ENCODE measurements around the gene TTC9.

DNA sequence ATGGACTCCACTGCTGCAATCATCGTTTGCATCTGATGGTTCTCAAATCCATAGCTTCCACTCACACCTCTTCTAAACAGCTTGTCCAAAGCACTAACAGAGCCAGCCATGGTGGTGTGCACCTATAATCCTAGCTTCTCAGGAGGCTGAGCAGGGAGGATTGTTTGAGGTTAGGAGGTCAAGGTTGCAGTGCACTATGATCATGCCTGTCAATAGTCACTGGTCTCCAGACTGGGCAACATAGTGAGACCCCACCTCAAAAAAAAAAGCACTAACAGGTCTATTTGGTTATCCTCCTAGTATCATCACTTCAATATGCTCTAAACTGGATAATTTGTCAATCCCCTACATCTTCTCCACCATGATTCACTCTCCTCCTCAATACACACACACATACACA, 63.2 kb downstream of the TTC9 start:
- no peak for TF ChIP-seq POLR2A (IDR thresholded peaks at IDR 0.05)
- TF ChIP-seq, protein P1, sequence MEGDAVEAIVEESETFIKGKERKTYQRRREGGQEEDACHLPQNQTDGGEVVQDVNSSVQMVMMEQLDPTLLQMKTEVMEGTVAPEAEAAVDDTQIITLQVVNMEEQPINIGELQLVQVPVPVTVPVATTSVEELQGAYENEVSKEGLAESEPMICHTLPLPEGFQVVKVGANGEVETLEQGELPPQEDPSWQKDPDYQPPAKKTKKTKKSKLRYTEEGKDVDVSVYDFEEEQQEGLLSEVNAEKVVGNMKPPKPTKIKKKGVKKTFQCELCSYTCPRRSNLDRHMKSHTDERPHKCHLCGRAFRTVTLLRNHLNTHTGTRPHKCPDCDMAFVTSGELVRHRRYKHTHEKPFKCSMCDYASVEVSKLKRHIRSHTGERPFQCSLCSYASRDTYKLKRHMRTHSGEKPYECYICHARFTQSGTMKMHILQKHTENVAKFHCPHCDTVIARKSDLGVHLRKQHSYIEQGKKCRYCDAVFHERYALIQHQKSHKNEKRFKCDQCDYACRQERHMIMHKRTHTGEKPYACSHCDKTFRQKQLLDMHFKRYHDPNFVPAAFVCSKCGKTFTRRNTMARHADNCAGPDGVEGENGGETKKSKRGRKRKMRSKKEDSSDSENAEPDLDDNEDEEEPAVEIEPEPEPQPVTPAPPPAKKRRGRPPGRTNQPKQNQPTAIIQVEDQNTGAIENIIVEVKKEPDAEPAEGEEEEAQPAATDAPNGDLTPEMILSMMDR (IDR thresholded peaks at IDR 0.05), result no peak
